ENCODE measurements around the gene ZMYM2. TPM values are rescaled to one million over a fixed set of nuclear protein-coding genes. Genes with fewer than 3 reads are reported as not detected.

The ZMYM2 gene
- total RNA-seq, 1 experiment from 2014 or later: 91.1 TPM

DNA sequence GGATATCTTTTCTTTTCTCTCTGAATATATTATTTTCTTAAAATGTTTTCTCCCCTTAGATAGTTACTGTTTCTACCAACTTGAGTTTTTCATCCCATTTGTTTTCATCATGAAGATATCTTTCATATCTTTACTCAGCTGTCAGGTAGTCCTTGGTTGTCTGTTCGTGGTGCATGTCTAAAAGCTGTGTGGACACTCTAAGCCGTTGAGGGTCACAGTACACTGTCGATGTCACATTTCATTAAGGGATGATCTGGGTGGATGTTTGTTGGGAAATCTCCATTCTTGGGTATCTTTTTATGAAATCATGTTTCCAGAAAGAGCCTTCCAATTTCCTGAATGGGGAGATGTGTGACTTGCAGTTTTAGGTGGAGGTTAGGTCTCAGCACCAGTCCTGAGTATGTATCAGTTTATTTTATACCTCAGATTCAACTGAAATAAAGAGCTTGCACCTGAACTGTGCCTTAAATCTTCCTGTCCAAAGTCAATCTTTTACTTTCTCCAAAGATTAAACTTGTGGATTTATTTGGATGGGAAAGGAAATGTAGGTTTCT is 23.2 kb downstream of the ZMYM2 start:
- BruUV-seq (replicated peaks): no TSS peak
- TF ChIP-seq CTCF (IDR thresholded peaks at IDR 0.05; ENCODE audit: insufficient read depth in 1 of 2, low read depth in 1 of 2, low read length in 1 of 2, severe bottlenecking in 1 of 2, unreplicated experiment in 1 of 2): no peak
- no peaks in the 10 kb centered on the region for H3K27me3 Mint-ChIP-seq (ENCODE audit: insufficient read depth, unreplicated experiment)
- H3K27ac Mint-ChIP-seq (ENCODE audit: unreplicated experiment): no peak overlapping the region
- no peak overlapping the region for H3K4me3 Mint-ChIP-seq (ENCODE audit: unreplicated experiment)
- DNase-seq: no peak
- intact Hi-C loops (cut with micrococcal nuclease; ENCODE audit: unreplicated experiment): no loop called here
- H3K4me1 Mint-ChIP-seq (ENCODE audit: low read depth, unreplicated experiment): peaks cover 7% of the 10 kb centered on the region
- H3K4me1 ChIP-seq: 0 out of 2 replicates have a peak, but pooled peaks cover 6% of the 10 kb centered on the region
- H3K36me3 ChIP-seq (ENCODE audit: control insufficient read depth, insufficient read depth, low read length): no peaks in the 10 kb centered on the region
- no peak overlapping the region for H3K4me3 ChIP-seq (ENCODE audit: low read depth, low read length)
- no peaks in the 10 kb centered on the region for H3K27me3 ChIP-seq (replicated peaks; ENCODE audit: control insufficient read depth, insufficient read depth, low read length)
- CTCF ChIA-PET: no interaction called here
- POLR2A ChIA-PET: no interaction called here
- no peaks in the 10 kb centered on the region for H3K9me3 ChIP-seq
- peaks cover 70% of the 10 kb centered on the region for H3K36me3 Mint-ChIP-seq (ENCODE audit: insufficient read depth, unreplicated experiment)
- no peaks in the 10 kb centered on the region for H3K9me3 Mint-ChIP-seq (ENCODE audit: unreplicated experiment)

DNA sequence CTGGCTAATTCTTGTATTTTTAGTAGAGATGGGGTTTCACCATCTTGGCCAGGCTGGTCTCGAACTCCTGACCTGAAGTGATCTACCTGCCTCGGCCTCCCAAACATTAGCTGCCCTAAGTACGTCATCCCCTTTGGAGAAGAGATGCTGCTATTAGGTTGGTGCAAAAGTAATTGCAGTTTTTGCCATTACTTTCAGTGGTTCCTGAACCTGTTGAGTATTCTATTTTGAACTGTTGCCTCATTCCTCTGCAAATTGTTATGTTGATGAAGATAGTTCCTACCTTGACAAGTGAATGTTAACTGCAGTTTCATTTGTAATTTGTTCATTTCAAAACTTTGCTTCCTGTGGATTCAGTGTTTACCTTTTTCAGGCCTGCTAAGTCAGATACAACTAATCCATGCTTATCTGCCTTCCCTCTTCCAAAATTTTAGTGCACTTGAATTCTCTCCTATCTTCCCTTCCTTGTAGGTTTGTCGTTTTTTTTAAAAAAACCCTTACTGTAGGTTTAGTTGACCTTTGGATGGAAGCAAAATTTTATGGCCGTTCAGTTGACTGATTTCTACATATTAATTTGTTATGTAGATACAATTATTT is 24.0 kb downstream of the ZMYM2 start:
- ChIA-PET CTCF (no interaction called here), POLR2A (no interaction called here)
- Histone ChIP-seq H3K36me3 (ENCODE audit: control insufficient read depth, insufficient read depth, low read length) (no peaks in the 10 kb centered on the region), H3K9me3 (no peaks in the 10 kb centered on the region), H3K4me3 (ENCODE audit: low read depth, low read length) (no peak overlapping the region), H3K27me3 (replicated peaks; ENCODE audit: control insufficient read depth, insufficient read depth, low read length) (no peaks in the 10 kb centered on the region), H3K4me1 (0 out of 2 replicates have a peak, but pooled peaks cover 6% of the 10 kb centered on the region)
- intact Hi-C loops (cut with micrococcal nuclease; ENCODE audit: unreplicated experiment): no loop called here
- H3K4me1 Mint-ChIP-seq (ENCODE audit: low read depth, unreplicated experiment): peaks cover 7% of the 10 kb centered on the region
- no peak overlapping the region for H3K27ac Mint-ChIP-seq (ENCODE audit: unreplicated experiment)
- no TSS peak for BruUV-seq (replicated peaks)
- DNase-seq: no peak
- H3K4me3 Mint-ChIP-seq (ENCODE audit: unreplicated experiment): no peak overlapping the region
- no peak for TF ChIP-seq CTCF (IDR thresholded peaks at IDR 0.05; ENCODE audit: insufficient read depth in 1 of 2, low read depth in 1 of 2, low read length in 1 of 2, severe bottlenecking in 1 of 2, unreplicated experiment in 1 of 2)
- peaks cover 70% of the 10 kb centered on the region for H3K36me3 Mint-ChIP-seq (ENCODE audit: insufficient read depth, unreplicated experiment)
- H3K27me3 Mint-ChIP-seq (ENCODE audit: insufficient read depth, unreplicated experiment): no peaks in the 10 kb centered on the region
- no peaks in the 10 kb centered on the region for H3K9me3 Mint-ChIP-seq (ENCODE audit: unreplicated experiment)

DNA sequence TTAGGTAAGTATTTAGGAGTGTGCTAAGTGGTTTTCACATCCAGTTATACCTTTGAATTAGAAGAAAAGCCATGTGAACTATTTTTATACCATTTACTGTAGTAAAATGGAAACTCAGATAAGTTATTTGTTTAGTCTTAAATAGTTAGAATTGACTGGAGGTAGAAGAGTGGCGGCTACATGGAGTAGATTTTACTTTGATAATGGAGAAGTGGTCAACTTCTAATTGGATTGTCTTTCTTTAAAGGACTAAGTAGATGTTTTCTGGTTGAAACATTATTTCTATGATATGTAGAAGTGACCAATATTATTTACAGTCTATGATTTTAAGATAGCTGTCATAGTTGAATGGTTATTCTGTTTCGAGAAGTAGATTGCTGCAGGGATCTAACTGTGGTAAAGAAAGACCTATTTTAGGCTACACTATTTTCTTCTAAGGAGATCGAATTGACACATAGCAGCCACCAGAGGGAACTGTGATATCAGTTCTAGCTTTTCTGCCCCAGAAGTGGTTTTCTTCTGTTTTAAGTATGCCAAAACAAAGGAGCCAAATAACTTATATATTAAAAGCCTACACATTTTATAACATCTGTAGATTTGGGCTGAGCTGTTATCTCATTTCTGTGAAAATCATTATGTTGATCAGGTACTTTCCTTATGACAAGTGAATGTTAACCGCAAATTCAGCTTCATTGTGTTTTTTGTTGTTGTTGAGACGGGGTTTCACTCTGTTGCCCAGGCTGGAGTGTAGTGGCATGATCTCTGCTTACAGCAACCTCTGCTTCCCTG is 26.1 kb downstream of the ZMYM2 start:
- 0 out of 2 replicates have a peak, but pooled peaks cover 1% of the 10 kb centered on the region for H3K36me3 ChIP-seq (ENCODE audit: control insufficient read depth, insufficient read depth, low read length)
- POLR2A ChIA-PET: no interaction called here
- Mint-ChIP-seq H3K36me3 (ENCODE audit: insufficient read depth, unreplicated experiment) (peaks cover 54% of the 10 kb centered on the region), H3K27ac (ENCODE audit: unreplicated experiment) (no peak overlapping the region), H3K4me1 (ENCODE audit: low read depth, unreplicated experiment) (peaks cover 7% of the 10 kb centered on the region), H3K9me3 (ENCODE audit: unreplicated experiment) (no peaks in the 10 kb centered on the region), H3K27me3 (ENCODE audit: insufficient read depth, unreplicated experiment) (no peaks in the 10 kb centered on the region), H3K4me3 (ENCODE audit: unreplicated experiment) (no peak overlapping the region)
- TF ChIP-seq CTCF (IDR thresholded peaks at IDR 0.05; ENCODE audit: insufficient read depth in 1 of 2, low read depth in 1 of 2, low read length in 1 of 2, severe bottlenecking in 1 of 2, unreplicated experiment in 1 of 2): peak; percentile 46 to 77
- intact Hi-C loops (cut with micrococcal nuclease; ENCODE audit: unreplicated experiment): loop anchor here (1.0 kb wide), 1 partner anchor 179 kb away; no protein-coding TSS in a partner anchor
- no peak overlapping the region for H3K4me3 ChIP-seq (ENCODE audit: low read depth, low read length)
- H3K27me3 ChIP-seq (replicated peaks; ENCODE audit: control insufficient read depth, insufficient read depth, low read length): no peaks in the 10 kb centered on the region
- H3K9me3 ChIP-seq: no peaks in the 10 kb centered on the region
- peak in 1 of 2 experiments; percentile 21 for DNase-seq
- no TSS peak for BruUV-seq (replicated peaks)
- 0 out of 2 replicates have a peak, but pooled peaks cover 6% of the 10 kb centered on the region for H3K4me1 ChIP-seq
- CTCF ChIA-PET: interaction anchor here (0.6 to 1.3 kb wide), 5 partner anchors 25 to 201 kb away, joined by 3 to 6 read pairs (median 4); no protein-coding TSS in a partner anchor

All from Caco-2 (cell line).